Measurements from ENCODE around the gene SPEM3. TPM values are rescaled to one million over a fixed set of nuclear protein-coding genes. Genes with fewer than 3 reads are reported as not detected.
A peak's percentile ranks its signal among the peaks of the same experiment; 100 is the strongest.

Gene SPEM3
- total RNA-seq, 2 donors from 2014 or later: not detected

DNA sequence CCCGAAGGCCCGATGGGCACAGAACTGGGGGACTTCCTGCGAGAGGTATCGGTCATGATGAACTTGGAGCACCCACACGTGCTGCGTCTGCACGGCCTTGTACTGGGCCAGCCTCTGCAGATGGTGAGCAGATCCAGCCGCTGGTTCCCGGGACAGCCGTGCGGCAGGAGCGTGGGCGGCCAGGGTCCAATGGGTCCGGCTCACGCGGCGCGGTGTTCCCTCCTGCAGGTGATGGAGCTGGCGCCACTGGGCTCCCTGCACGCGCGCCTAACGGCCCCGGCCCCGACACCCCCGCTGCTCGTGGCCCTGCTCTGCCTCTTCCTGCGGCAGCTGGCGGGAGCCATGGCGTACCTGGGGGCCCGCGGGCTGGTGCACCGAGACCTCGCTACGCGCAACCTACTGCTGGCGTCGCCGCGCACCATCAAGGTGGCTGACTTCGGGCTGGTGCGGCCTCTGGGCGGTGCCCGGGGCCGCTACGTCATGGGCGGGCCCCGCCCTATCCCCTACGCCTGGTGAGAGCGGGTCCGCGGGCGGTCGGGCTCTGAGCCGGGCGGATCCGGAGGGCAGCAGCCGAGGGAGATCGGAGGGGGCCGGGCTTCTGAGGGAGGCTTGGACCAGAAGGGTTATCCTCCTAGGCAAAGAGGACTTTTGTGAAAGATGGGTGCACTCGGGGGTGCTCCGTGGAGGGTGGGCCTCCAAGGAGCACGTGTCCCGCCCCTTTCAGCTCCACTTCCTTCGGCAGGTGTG lies 44.7 kb upstream of the SPEM3 start:
- H3K27me3 Mint-ChIP-seq (ENCODE audit: insufficient read depth): peaks cover 46% of the 10 kb centered on the region
- Histone ChIP-seq H3K4me3 (ENCODE audit: low read length) (no peak overlapping the region), H3K4me1 (ENCODE audit: control insufficient read depth, insufficient read depth, low read length) (peaks cover 4% of the 10 kb centered on the region), H3K9me3 (ENCODE audit: control insufficient read depth, low read length) (peaks cover 9% of the 10 kb centered on the region), H3K27ac (ENCODE audit: low read depth, low read length) (no peak overlapping the region), H3K9ac (ENCODE audit: extremely low read depth, low read length, poor library complexity, severe bottlenecking) (no peak overlapping the region), H3K36me3 (ENCODE audit: control insufficient read depth, insufficient read depth, low read length) (no peaks in the 10 kb centered on the region), H3K27me3 (ENCODE audit: control insufficient read depth, insufficient read depth, low read length, poor library complexity, severe bottlenecking) (peaks cover 39% of the 10 kb centered on the region)
- peak; percentile 96 for DNase-seq
- peak overlapping the region; percentile 41 for H3K4me3 Mint-ChIP-seq
- H3K9me3 Mint-ChIP-seq: peaks cover 5% of the 10 kb centered on the region
- no peak overlapping the region for H3K27ac Mint-ChIP-seq
- peaks cover 9% of the 10 kb centered on the region for H3K4me1 Mint-ChIP-seq
- H3K36me3 Mint-ChIP-seq (ENCODE audit: low read depth): peaks cover 21% of the 10 kb centered on the region
- 27 to 38% methylated on average over 30 to 65 of the region's 65 CpGs for WGBS, 2 experiments (ENCODE audit: insufficient coverage in 1 of 2, insufficient read length in 1 of 2)
- TF ChIP-seq, protein P1, sequence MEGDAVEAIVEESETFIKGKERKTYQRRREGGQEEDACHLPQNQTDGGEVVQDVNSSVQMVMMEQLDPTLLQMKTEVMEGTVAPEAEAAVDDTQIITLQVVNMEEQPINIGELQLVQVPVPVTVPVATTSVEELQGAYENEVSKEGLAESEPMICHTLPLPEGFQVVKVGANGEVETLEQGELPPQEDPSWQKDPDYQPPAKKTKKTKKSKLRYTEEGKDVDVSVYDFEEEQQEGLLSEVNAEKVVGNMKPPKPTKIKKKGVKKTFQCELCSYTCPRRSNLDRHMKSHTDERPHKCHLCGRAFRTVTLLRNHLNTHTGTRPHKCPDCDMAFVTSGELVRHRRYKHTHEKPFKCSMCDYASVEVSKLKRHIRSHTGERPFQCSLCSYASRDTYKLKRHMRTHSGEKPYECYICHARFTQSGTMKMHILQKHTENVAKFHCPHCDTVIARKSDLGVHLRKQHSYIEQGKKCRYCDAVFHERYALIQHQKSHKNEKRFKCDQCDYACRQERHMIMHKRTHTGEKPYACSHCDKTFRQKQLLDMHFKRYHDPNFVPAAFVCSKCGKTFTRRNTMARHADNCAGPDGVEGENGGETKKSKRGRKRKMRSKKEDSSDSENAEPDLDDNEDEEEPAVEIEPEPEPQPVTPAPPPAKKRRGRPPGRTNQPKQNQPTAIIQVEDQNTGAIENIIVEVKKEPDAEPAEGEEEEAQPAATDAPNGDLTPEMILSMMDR (conservative IDR thresholded peaks at IDR 0.05): no peak

DNA sequence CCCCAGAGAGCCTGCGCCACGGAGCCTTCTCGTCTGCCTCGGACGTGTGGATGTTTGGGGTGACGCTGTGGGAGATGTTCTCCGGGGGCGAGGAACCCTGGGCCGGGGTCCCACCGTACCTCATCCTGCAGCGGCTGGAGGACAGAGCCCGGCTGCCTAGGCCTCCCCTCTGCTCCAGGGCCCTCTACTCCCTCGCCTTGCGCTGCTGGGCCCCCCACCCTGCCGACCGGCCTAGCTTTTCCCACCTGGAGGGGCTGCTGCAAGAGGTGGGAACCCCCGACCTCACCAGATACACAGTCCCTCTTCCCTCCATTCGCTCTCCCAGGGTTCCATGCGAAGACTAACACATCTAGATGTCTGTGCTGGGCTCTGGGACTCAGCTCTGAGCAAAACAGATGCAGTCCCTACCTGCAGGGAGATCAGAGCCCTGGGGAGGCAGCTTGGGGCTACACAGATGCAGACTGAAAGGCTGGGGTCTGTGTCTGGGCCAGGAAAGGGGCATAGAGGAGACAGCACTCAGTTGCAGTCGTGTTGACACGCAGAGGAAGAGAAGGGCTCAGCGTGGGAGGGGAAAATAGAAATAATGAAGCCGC lies 44.1 kb upstream of the SPEM3 start:
- peaks cover 38% of the 10 kb centered on the region for H3K27me3 ChIP-seq (ENCODE audit: control insufficient read depth, insufficient read depth, low read length, poor library complexity, severe bottlenecking)
- DNase-seq: peak; percentile 62
- peaks cover 6% of the 10 kb centered on the region for H3K36me3 ChIP-seq (ENCODE audit: control insufficient read depth, insufficient read depth, low read length)
- peaks cover 39% of the 10 kb centered on the region for H3K27me3 Mint-ChIP-seq (ENCODE audit: insufficient read depth)
- H3K4me3 ChIP-seq (ENCODE audit: low read length): no peak overlapping the region
- no peak overlapping the region for H3K9ac ChIP-seq (ENCODE audit: extremely low read depth, low read length, poor library complexity, severe bottlenecking)
- TF ChIP-seq, protein P1 (conservative IDR thresholded peaks at IDR 0.05): no peak
- peaks cover 9% of the 10 kb centered on the region for H3K4me1 Mint-ChIP-seq
- no peak overlapping the region for H3K27ac Mint-ChIP-seq
- no peak overlapping the region for H3K27ac ChIP-seq (ENCODE audit: low read depth, low read length)
- H3K4me3 Mint-ChIP-seq: peak overlapping the region; percentile 41
- WGBS, 2 experiments (ENCODE audit: insufficient coverage in 1 of 2, insufficient read length in 1 of 2): 76 to 90% methylated on average over 10 to 23 of the region's 23 CpGs
- peaks cover 4% of the 10 kb centered on the region for H3K4me1 ChIP-seq (ENCODE audit: control insufficient read depth, insufficient read depth, low read length)
- peaks cover 3% of the 10 kb centered on the region for H3K9me3 ChIP-seq (ENCODE audit: control insufficient read depth, low read length)
- H3K36me3 Mint-ChIP-seq (ENCODE audit: low read depth): peaks cover 28% of the 10 kb centered on the region
- no peaks in the 10 kb centered on the region for H3K9me3 Mint-ChIP-seq

DNA sequence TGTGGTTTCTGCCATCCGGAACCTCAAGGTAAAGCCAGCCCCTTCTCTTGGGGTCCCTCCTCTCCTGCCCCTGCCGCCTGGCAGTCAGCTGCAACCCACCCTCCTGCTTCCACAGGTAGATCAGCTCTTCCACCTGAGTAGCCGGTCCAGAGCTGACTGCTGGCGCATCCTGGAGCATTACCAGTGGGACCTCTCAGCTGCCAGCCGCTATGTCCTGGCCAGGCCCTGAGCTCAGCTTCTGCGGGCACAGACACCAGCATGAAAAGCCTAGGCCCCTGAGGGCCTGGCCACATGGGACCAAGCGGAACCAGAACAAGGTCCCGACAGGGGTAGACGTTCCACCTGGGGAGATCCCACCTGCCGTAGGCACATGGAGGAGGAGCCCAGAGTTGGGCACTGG lies 39.8 kb upstream of the SPEM3 start:
- Histone ChIP-seq H3K4me1 (ENCODE audit: control insufficient read depth, insufficient read depth, low read length) (peaks cover 3% of the 10 kb centered on the region), H3K9ac (ENCODE audit: extremely low read depth, low read length, poor library complexity, severe bottlenecking) (no peak overlapping the region), H3K9me3 (ENCODE audit: control insufficient read depth, low read length) (no peaks in the 10 kb centered on the region), H3K4me3 (ENCODE audit: low read length) (no peak overlapping the region), H3K27me3 (ENCODE audit: control insufficient read depth, insufficient read depth, low read length, poor library complexity, severe bottlenecking) (no peaks in the 10 kb centered on the region), H3K27ac (ENCODE audit: low read depth, low read length) (no peak overlapping the region), H3K36me3 (ENCODE audit: control insufficient read depth, insufficient read depth, low read length) (peaks cover 27% of the 10 kb centered on the region)
- TF ChIP-seq, protein P1 (conservative IDR thresholded peaks at IDR 0.05): no peak
- DNase-seq: peak; percentile 44
- H3K36me3 Mint-ChIP-seq (ENCODE audit: low read depth): peaks cover 34% of the 10 kb centered on the region
- no peak overlapping the region for H3K4me3 Mint-ChIP-seq
- H3K27ac Mint-ChIP-seq: no peak overlapping the region
- H3K9me3 Mint-ChIP-seq: no peaks in the 10 kb centered on the region
- peaks cover 6% of the 10 kb centered on the region for H3K27me3 Mint-ChIP-seq (ENCODE audit: insufficient read depth)
- no peaks in the 10 kb centered on the region for H3K4me1 Mint-ChIP-seq
- 96 to 97% methylated on average over 6 to 10 of the region's 10 CpGs for WGBS, 2 experiments (ENCODE audit: insufficient coverage in 1 of 2, insufficient read length in 1 of 2)

Measured in endodermal cell (in vitro differentiated cells).